HepG2 (cell line): Measurements from ENCODE around the gene MRLN. TPM values are rescaled to one million over a fixed set of nuclear protein-coding genes. Genes with fewer than 3 reads are reported as not detected.
A peak's percentile ranks its signal among the peaks of the same experiment; 100 is the strongest.

ENCODE experiments used
- ATAC-seq: fragments of 200-7000 bp; cut with Tn5 transposase; 3 replicates; pipeline ENCODE4 v1.9.1; 2020; ENCODE audit warnings: mild to moderate bottlenecking, moderate library complexity
- BruUV-seq: library from RNA; stranded (reverse); fragments of 400-500 nt; replicated peaks from 2 replicates; lab custom pipeline; 2021; lab: Mats Ljungman, UMichigan
- CTCF ChIA-PET: fragments of 300-600 bp; formaldehyde crosslinking; extraction: SDS; loops from one replicate; lab custom pipeline; 2021; ENCODE audit warnings: low total read pairs, inconsistent platforms, low intra/inter-chr PET ratio; lab: Yijun Ruan, JAX
- POLR2A ChIA-PET: fragments of 350-600 bp; sonication (Branson Sonifier 250); formaldehyde crosslinking; loops from one replicate; lab custom pipeline; 2020; ENCODE audit warnings: antibody characterized with exemption, inconsistent platforms; lab: Yijun Ruan, JAX
- DNase-seq: peaks from one replicate; pipeline ENCODE4 v3.0.0-alpha.2; 2015; ENCODE audit warnings: low spot score
- FAIRE-seq: peaks from 3 replicates; lab custom pipeline; 2011; peaks lifted over from hg19 to GRCh38; lab: Jason Lieb, UNC
- H2AFZ ChIP-seq: one replicate; pipeline ENCODE4 v1.6.1; 2011; ENCODE audit warnings: low read length, inconsistent platforms
- H3K27ac ChIP-seq: fragments of 300-600 bp; 3 replicates; pipeline ENCODE4 v1.8.0; 2011; ENCODE audit warnings: mixed run types, mild to moderate bottlenecking, mixed read lengths, low read length, inconsistent platforms; ENCODE audit not compliant: insufficient read depth; ENCODE audit errors: extremely low read length
- H3K27me3 ChIP-seq, 2 experiments: fragments of 200-600 bp in 1 of 2; 2 replicates in 1 of 2; 3 replicates in 1 of 2; pipeline versions ENCODE4 v1.6.0 to v1.8.0; 2011; ENCODE audit warnings: low read length in 2 of 2, mild to moderate bottlenecking in 2 of 2, moderate library complexity in 2 of 2, inconsistent platforms in 1 of 2; ENCODE audit not compliant: insufficient read depth in 2 of 2, control insufficient read depth in 1 of 2
- H3K36me3 ChIP-seq, 2 experiments: fragments of 200-600 bp in 1 of 2; replicated peaks in 1 of 2; 2 replicates in 1 of 2; 3 replicates in 1 of 2; pipeline versions ENCODE4 v1.5.1 to v1.8.0; 2011; ENCODE audit warnings: low read length in 2 of 2, inconsistent platforms in 1 of 2; ENCODE audit not compliant: insufficient read depth in 2 of 2, control insufficient read depth in 1 of 2
- H3K4me1 ChIP-seq: 2 replicates; pipeline ENCODE4 v1.5.1; 2012; ENCODE audit warnings: low read length, inconsistent platforms; ENCODE audit not compliant: insufficient read depth
- H3K4me2 ChIP-seq: 2 replicates; pipeline ENCODE4 v1.6.0; 2011; ENCODE audit warnings: low read depth, low read length, inconsistent platforms
- H3K4me3 ChIP-seq, 3 experiments: fragments of 200-600 bp in 1 of 3; sonication (generic), shearing (Covaris generic) in 1 of 3; replicated peaks in 1 of 3; 2 replicates each; pipeline ENCODE4 v1.5.1; 2011 to 2016; ENCODE audit warnings: low read length in 3 of 3, inconsistent platforms in 2 of 3, low read depth in 2 of 3, mild to moderate bottlenecking in 2 of 3, control low read depth in 1 of 3, mixed read lengths in 1 of 3; ENCODE audit not compliant: insufficient read depth in 1 of 3
- H3K79me2 ChIP-seq: one replicate; pipeline ENCODE4 v1.6.1; 2011; ENCODE audit warnings: low read length, inconsistent platforms; ENCODE audit not compliant: insufficient read depth
- H3K9ac ChIP-seq: 2 replicates; pipeline ENCODE4 v1.6.0; 2011; ENCODE audit warnings: mild to moderate bottlenecking, low read depth, low read length, inconsistent platforms; ENCODE audit not compliant: insufficient read depth
- H3K9me3 ChIP-seq: 2 replicates; pipeline ENCODE4 v1.5.1; 2012; ENCODE audit warnings: mild to moderate bottlenecking, low read length
- H4K20me1 ChIP-seq: 2 replicates; pipeline ENCODE4 v1.6.0; 2011; ENCODE audit warnings: inconsistent platforms, mild to moderate bottlenecking, low read length, moderate library complexity; ENCODE audit not compliant: insufficient read depth
- EEA1 ChIP-seq: sonication (generic); formaldehyde crosslinking; IDR thresholded peaks from 2 replicates; pipeline ENCODE4 v1.5.1; 2020; ENCODE audit warnings: mild to moderate bottlenecking, missing genetic modification reagents, borderline replicate concordance
- HMGA1 ChIP-seq: sonication (generic); formaldehyde crosslinking; conservative IDR thresholded peaks from 2 replicates; pipeline ENCODE4 v1.4.0; 2020; ENCODE audit warnings: missing genetic modification reagents
- HOXD1 ChIP-seq: sonication (generic); formaldehyde crosslinking; IDR thresholded peaks from 2 replicates; pipeline ENCODE4 v1.5.0; 2020; ENCODE audit warnings: missing genetic modification reagents
- MED1 ChIP-seq: sonication (generic); formaldehyde crosslinking; IDR thresholded peaks from 2 replicates; pipeline ENCODE4 v1.4.0; 2020; ENCODE audit warnings: missing genetic modification reagents
- PLSCR1 ChIP-seq: sonication (generic); formaldehyde crosslinking; IDR thresholded peaks from 2 replicates; pipeline ENCODE4 v1.5.0; 2020; ENCODE audit warnings: missing genetic modification reagents, mild to moderate bottlenecking, borderline replicate concordance
- SRY ChIP-seq: sonication (generic); formaldehyde crosslinking; IDR thresholded peaks from 2 replicates; pipeline ENCODE4 v1.8.0; 2022; ENCODE audit warnings: mild to moderate bottlenecking, missing genetic modification reagents
- ZNF24 ChIP-seq: fragments of 450-650 bp; IDR thresholded peaks from 2 replicates; pipeline ENCODE4 v1.6.1; 2017; ENCODE audit warnings: antibody characterized with exemption, mild to moderate bottlenecking
- ZNF562 ChIP-seq: sonication (generic); formaldehyde crosslinking; IDR thresholded peaks from 2 replicates; pipeline ENCODE4 v1.8.0; 2022; ENCODE audit warnings: missing genetic modification reagents, borderline replicate concordance
- ZNF800 ChIP-seq: sonication (generic); formaldehyde crosslinking; IDR thresholded peaks from 2 replicates; pipeline ENCODE4 v1.4.0; 2020; ENCODE audit warnings: missing genetic modification reagents
- ZNF883 ChIP-seq: sonication (generic); formaldehyde crosslinking; IDR thresholded peaks from 2 replicates; pipeline ENCODE4 v1.5.1; 2020; ENCODE audit warnings: mild to moderate bottlenecking, missing genetic modification reagents; ENCODE audit errors: not compliant biosample characterization
- WGBS: methylation state at CpG from one replicate; pipeline ENCODE4 v1.1.6; 2017; ENCODE audit warnings: low lambda C conversion rate; 5-methylcytosine and 5-hydroxymethylcytosine counted together
- in situ Hi-C: cut with HindIII; loops from 2 replicates; pipeline ENCODE4 v1.10.0; 2017; ENCODE audit warnings: low pct_unique_long_range_greater_than_20kb; ENCODE audit not compliant: extremely low pct_ligation_motif_present
- intact Hi-C: fragments of 100-400 bp; cut with micrococcal nuclease; formaldehyde crosslinking; loops from one replicate; pipeline ENCODE4 v1.10.0; 2022; ENCODE audit not compliant: unreplicated experiment
- polyA plus RNA-seq, 8 experiments: library from polyadenylated mRNA; depleted of rRNA in 3 of 8; stranded (reverse) in 7 of 8; unstranded in 1 of 8; fragments of >200 nt; fragmentation: Illumina TruSeq in 4 of 8; extraction: Trizol in 4 of 8; gene quantifications; 2 replicates each; pipeline versions ENCODE4 v1.2.1 to v1.2.3, GENCODE V29; 2011 to 2016; ENCODE audit warnings: low read depth in 4 of 8, missing spikeins in 1 of 8, mixed read lengths in 1 of 8; ENCODE audit not compliant: insufficient read depth in 1 of 8
- total RNA-seq, 5 experiments: library from RNA; depleted of rRNA; stranded (reverse); fragments of >200 nt; fragmentation: Illumina TruSeq; extraction: Trizol; gene quantifications; 2 replicates each; pipeline ENCODE4 v1.2.3, GENCODE V29; 2016; ENCODE audit warnings: low read depth in 1 of 5
- TF ChIP-seq, protein P1 (sequence below): sonication (generic); formaldehyde crosslinking; IDR thresholded peaks from 2 replicates; pipeline ENCODE4 v1.4.0; 2020; ENCODE audit warnings: missing genetic modification reagents, borderline replicate concordance
- TF ChIP-seq, protein P2 (sequence below): sonication (generic); formaldehyde crosslinking; IDR thresholded peaks from 2 replicates; pipeline ENCODE4 v1.4.0; 2020; ENCODE audit warnings: missing genetic modification reagents, borderline replicate concordance

The MRLN gene
- total and polyA plus RNA-seq, 2 of the 13 experiments (the other 11 are each of a cell fraction or from before 2014, with no cell fraction given) = not detected

GRCh38 chr10:59708816-59709394, 44.4 kb downstream of the MRLN start:
- no TSS peak for BruUV-seq
- Histone ChIP-seq H3K9ac (no peak overlapping the region), H3K27me3 (peaks cover 3 to 45% of the 10 kb centered on the region in 2 experiments; a peak in 3 of 5 replicates), H3K9me3 (no peaks in the 10 kb centered on the region), H2AFZ (no peak overlapping the region), H4K20me1 (no peaks in the 10 kb centered on the region), H3K4me2 (peak overlapping the region; percentile 77), H3K36me3 (no peaks in the 10 kb centered on the region), H3K4me3 (peak overlapping the region; percentile 45 to 69 (median 63); a peak in 5 of 6 replicates), H3K27ac (no peak overlapping the region), H3K79me2 (no peaks in the 10 kb centered on the region), H3K4me1 (0 out of 2 replicates have a peak, but pooled peaks cover 7% of the 10 kb centered on the region)
- ChIA-PET POLR2A (no interaction called here), CTCF (no interaction called here)
- TF ChIP-seq, protein P1, sequence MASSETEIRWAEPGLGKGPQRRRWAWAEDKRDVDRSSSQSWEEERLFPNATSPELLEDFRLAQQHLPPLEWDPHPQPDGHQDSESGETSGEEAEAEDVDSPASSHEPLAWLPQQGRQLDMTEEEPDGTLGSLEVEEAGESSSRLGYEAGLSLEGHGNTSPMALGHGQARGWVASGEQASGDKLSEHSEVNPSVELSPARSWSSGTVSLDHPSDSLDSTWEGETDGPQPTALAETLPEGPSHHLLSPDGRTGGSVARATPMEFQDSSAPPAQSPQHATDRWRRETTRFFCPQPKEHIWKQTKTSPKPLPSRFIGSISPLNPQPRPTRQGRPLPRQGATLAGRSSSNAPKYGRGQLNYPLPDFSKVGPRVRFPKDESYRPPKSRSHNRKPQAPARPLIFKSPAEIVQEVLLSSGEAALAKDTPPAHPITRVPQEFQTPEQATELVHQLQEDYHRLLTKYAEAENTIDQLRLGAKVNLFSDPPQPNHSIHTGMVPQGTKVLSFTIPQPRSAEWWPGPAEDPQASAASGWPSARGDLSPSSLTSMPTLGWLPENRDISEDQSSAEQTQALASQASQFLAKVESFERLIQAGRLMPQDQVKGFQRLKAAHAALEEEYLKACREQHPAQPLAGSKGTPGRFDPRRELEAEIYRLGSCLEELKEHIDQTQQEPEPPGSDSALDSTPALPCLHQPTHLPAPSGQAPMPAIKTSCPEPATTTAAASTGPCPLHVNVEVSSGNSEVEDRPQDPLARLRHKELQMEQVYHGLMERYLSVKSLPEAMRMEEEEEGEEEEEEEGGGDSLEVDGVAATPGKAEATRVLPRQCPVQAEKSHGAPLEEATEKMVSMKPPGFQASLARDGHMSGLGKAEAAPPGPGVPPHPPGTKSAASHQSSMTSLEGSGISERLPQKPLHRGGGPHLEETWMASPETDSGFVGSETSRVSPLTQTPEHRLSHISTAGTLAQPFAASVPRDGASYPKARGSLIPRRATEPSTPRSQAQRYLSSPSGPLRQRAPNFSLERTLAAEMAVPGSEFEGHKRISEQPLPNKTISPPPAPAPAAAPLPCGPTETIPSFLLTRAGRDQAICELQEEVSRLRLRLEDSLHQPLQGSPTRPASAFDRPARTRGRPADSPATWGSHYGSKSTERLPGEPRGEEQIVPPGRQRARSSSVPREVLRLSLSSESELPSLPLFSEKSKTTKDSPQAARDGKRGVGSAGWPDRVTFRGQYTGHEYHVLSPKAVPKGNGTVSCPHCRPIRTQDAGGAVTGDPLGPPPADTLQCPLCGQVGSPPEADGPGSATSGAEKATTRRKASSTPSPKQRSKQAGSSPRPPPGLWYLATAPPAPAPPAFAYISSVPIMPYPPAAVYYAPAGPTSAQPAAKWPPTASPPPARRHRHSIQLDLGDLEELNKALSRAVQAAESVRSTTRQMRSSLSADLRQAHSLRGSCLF (CRISPR knock-in tag) = no peak
- no peak for TF ChIP-seq EEA1 (CRISPR knock-in tag)
- no peak for TF ChIP-seq MED1 (CRISPR knock-in tag)
- no peak for TF ChIP-seq HOXD1 (CRISPR knock-in tag)
- TF ChIP-seq ZNF562 = no peak
- TF ChIP-seq HMGA1 = no peak
- peak; percentile 84; the same call in 1 of the 2 replicates for TF ChIP-seq ZNF800
- TF ChIP-seq SRY (CRISPR knock-in tag) = no peak
- TF ChIP-seq PLSCR1 = no peak
- TF ChIP-seq ZNF24 = no peak
- TF ChIP-seq ZNF883 = peak; percentile 6
- TF ChIP-seq, protein P2, sequence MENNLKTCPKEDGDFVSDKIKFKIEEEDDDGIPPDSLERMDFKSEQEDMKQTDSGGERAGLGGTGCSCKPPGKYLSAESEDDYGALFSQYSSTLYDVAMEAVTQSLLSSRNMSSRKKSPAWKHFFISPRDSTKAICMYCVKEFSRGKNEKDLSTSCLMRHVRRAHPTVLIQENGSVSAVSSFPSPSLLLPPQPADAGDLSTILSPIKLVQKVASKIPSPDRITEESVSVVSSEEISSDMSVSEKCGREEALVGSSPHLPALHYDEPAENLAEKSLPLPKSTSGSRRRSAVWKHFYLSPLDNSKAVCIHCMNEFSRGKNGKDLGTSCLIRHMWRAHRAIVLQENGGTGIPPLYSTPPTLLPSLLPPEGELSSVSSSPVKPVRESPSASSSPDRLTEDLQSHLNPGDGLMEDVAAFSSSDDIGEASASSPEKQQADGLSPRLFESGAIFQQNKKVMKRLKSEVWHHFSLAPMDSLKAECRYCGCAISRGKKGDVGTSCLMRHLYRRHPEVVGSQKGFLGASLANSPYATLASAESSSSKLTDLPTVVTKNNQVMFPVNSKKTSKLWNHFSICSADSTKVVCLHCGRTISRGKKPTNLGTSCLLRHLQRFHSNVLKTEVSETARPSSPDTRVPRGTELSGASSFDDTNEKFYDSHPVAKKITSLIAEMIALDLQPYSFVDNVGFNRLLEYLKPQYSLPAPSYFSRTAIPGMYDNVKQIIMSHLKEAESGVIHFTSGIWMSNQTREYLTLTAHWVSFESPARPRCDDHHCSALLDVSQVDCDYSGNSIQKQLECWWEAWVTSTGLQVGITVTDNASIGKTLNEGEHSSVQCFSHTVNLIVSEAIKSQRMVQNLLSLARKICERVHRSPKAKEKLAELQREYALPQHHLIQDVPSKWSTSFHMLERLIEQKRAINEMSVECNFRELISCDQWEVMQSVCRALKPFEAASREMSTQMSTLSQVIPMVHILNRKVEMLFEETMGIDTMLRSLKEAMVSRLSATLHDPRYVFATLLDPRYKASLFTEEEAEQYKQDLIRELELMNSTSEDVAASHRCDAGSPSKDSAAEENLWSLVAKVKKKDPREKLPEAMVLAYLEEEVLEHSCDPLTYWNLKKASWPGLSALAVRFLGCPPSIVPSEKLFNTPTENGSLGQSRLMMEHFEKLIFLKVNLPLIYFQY = no peak
- FAIRE-seq (no peak), ATAC-seq (peak; percentile 68), DNase-seq (no peak)
- in situ Hi-C loops (no loop called here), intact Hi-C loops (no loop called here)
- WGBS = 6% methylated on average over 23 of the region's 42 CpGs
